GM21737 (cell line): ENCODE measurements around the gene INKA1.
"Not testable (repeated sequence)": the region's sequence is repeated elsewhere in the genome, so short reads cannot be mapped to it uniquely, and the experiment has no call there.

ENCODE experiments used
- ATAC-seq: cut with Tn5 transposase; IDR thresholded peaks from one replicate; pipeline ENCODE4 v1.9.1; 2021; ENCODE audit warnings: mild to moderate bottlenecking, moderate library complexity; ENCODE audit not compliant: unreplicated experiment

INKA1 gene

DNA sequence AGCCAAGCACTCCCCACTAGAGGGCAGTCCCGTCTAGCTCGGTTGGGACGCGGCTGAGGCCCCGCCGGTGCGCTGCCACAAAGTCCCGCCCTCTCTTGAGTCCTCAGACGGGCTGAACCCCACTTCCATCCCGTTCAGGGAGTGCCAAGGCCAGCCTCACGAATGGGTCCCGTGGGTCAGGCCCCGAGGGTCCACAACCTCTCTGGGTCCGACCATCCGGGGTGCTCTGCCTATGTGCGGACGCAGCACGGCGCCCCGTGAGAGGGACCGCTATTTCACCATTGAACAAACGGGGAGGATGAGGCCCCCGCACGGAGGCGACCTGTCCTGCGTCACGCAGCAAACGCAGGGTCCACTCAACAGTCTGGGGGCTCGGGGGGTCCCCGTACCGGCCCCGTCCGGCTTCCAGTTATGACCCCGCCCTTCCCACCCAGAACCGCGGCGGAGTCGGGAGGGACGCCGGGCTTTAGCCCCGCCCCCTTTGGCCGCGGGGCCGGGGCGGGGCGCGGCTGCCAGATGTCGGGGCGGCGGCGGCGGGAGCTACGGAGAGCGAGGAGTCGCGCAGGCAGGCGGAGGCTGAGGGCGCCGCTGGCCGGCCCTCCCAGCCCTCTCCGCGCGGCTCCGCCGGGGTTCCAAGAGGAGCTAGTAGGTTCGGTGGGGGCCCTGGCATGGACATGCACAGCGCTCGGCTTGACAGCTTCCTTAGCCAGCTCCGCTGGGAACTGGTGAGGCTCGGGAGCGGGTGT lies at the start of gene INKA1:
INKA1 (plus strand) TSS at position 543 of the 746 bp plus-strand sequence; CDS start at position 675, 132 bp downstream.
- ATAC-seq, result peak; percentile 49

DNA sequence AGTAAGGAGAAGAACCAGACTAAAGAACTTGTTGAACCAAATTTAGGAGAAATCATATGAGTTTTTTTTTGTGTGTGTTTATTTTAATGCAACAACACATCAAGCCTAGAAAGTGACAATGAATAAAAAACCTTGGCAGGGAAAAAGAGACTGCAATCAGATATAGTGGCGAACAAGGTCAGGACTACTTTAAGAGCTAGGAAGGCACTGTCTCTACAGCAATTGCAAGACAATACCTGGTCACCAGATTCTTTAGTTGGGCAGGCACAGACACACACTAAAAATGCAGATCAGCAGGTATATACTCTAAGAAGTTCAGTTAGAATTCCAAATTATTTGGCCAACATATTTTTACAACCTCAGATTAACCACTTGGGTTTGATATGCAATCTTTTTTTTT lies 48.5 kb upstream of the INKA1 start:
- ATAC-seq, result no peak

- no peak for ATAC-seq
Observed at GRCh38 chr3:49756036-49756435, 47.0 kb upstream of the INKA1 start.

- ATAC-seq, result no peak
Observed at GRCh38 chr3:49757197-49757596, 45.9 kb upstream of the INKA1 start.

GRCh38 chr3:49759226-49759625 lies 43.8 kb upstream of the INKA1 start:
- ATAC-seq, result no peak

- ATAC-seq, result no peak
Observed at GRCh38 chr3:49761661-49762060, 41.4 kb upstream of the INKA1 start.

DNA sequence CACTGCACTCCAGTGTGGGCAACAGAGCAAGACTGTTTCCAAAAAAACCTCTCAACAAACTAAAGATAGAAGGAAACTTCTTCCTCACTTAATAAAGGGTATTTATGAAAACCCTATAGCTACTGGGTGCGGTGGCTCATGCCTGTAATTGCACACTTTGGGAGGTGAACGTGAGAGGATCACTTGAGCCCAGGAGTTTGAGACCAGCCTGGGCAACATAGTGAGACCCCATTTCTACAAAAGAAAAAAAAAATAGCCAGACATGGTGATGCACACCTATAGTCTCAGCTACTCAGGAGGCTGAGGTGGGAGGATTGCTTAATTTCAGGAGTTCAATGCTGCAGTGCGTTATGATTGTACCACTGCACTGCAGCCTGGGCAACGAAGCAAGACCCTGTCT lies 39.1 kb upstream of the INKA1 start:
- ATAC-seq, result no peak

- no peak for ATAC-seq
Observed at GRCh38 chr3:49769286-49769915, 33.7 kb upstream of the INKA1 start.

- ATAC-seq, result no peak
Observed at GRCh38 chr3:49769926-49770325, 33.1 kb upstream of the INKA1 start.

DNA sequence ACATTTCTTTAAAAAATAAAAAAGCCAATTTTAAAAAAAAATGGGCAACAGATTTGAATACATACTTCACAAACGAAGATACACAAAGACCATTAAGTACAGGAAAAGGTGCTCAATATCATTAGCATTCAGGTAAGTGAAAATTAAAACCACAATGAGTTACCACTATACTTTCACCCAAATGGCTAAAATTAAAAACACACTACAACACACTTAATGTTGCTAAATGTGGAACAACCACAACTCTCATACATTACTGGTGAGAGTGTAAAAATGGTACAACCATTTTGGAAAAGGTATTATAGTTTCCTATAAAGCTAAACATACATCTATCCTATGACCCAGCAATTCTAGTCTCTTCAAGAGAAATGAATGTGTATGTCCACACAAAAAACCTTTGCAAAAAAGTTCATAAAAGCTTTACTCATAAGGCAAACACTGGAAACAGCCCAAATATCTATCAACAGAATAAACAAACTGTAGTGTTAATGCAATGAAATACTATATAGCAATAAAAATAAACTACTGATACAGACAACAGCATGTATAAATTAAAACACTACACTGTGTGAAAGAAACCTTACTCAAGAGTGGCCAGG lies 31.6 kb upstream of the INKA1 start:
- no peak for ATAC-seq

GRCh38 chr3:49772703-49773102 lies 30.4 kb upstream of the INKA1 start:
- no peak for ATAC-seq

DNA sequence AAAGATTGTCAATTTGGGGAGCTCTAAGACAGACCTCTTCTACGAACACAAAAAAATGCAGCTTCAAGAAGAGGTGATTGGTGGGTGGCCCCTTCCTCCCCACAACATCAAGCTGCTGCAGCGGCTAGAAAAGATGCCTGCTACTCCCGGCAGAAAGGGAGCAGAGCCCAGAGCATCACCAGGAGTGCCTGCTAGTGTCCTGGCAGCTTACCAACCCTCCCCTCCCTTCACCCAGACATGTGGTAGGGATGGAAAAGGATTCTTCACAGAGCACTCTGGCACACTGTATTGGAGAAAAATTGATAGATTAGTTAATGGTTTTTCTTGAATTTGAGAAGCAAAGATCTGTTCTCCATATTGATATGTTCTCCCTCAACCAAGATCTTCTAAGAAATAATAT lies 27.5 kb upstream of the INKA1 start:
- no peak for ATAC-seq

GRCh38 chr3:49776101-49776500 lies 27.0 kb upstream of the INKA1 start:
- not testable (repeated sequence) for ATAC-seq

- no peak for ATAC-seq
Observed at GRCh38 chr3:49779358-49780079, 23.5 kb upstream of the INKA1 start.

GRCh38 chr3:49780080-49780974 lies 22.7 kb upstream of the INKA1 start:
- ATAC-seq, result no peak

GRCh38 chr3:49780975-49781365 lies 22.1 kb upstream of the INKA1 start:
- ATAC-seq, result not testable (repeated sequence)

DNA sequence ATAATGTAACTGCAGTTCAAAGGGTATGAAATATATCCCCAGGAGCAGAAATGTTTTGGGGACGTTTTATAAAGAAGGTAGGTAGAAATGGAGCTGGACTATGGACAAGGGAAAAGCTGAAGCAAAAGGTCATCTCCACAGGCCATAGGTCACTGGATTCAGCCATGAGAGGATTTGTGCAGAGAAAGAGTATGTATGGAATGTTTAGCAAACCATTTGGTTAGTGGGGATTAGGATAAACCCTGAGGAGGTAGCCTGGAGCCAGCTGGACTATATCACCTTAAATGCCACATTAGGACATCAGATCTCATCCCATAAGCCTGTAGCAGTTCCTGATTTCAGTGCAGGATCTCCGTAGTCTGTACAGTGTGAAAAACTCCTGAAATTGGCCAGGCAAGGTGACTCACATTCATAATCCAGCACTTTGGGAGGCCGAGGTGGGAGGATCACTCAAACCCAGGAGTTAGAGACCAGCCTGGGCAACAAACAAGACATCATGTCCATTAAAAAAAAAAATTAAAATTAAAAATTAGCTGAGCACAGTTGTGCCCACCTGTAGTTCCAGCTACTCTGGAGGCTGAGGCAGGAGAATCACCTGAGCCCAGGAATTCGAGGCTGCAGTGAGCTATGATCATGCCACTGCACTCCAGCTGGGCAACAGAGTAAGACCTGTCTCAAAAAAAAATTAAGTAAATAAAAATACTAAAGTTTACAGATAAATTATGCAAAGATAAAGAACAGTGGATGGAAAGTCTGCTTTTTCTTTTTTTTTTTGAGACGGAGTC lies 21.5 kb upstream of the INKA1 start:
- no peak for ATAC-seq

DNA sequence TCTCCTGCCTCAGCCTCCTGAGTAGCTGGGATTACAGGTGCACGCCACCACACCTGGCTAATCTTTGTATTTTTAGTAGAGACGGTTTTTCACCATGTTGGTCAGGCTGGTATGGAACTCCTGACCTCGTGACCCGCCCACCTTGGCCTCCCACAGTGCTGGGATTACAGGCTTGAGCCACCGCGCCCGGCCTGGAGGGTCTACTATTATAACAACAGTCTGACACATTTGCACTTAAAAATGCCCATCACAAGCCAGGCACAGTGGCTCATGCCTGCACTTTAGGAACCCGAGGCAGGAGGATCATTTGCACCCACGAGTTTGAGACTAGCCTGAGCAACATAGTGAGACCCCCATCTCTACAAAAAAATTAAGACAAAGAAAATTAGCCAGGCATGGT lies 20.8 kb upstream of the INKA1 start:
- not testable (repeated sequence) for ATAC-seq

DNA sequence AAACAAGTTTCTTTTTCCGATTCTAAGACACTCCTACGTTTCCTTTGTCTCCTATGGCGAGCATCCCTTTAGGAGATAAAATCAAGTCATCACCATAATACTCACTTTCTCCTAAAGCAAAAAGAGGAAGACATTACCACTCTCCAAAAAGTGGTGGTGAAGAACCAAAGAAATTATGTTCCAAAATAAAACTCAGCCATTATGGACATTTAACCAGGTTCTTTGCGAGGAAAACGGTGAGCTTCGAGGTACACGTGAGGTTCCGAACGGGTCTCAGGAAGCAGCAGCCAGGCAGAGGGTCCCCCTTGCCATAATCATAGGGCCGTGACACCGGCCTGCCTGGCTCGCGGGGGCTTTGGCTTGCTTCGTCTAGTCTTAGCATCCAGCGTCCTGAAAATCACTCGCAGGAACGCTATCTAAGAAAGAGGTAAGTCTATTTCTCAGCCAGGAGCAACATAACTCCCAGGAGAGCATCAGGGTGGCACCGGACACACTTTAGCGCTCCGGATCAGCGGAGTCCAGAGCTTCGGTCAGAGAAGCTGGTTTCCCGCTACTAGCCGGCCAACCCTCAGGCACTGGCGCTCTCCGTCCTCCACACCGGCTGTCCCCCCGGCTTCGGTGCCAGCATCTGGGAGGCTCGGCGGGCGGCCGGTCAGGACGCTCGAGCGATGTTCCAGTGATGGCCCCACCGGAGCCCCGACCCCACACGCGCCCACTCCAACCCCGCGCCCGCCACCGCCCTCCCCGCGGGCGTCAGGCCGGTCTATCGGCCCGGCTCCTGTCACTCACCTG lies 17.3 kb upstream of the INKA1 start:
- peak; percentile 49 for ATAC-seq
